Neural cell (in vitro differentiated cells): ENCODE measurements around the gene HORMAD2.

Experiments used
- CTCF ChIP-seq: fragments of 450-650 bp; IDR thresholded peaks from 2 replicates; pipeline ENCODE4 v1.5.1; 2014; ENCODE audit warnings: antibody characterized with exemption, mild to moderate bottlenecking, moderate library complexity; ENCODE audit not compliant: poor library complexity, severe bottlenecking
- EP300 ChIP-seq: fragments of 450-650 bp; conservative IDR thresholded peaks from 2 replicates; pipeline ENCODE4 v1.6.1; 2014; ENCODE audit warnings: antibody characterized with exemption, mild to moderate bottlenecking, moderate library complexity; ENCODE audit not compliant: poor library complexity, severe bottlenecking
- EZH2 ChIP-seq: fragments of 200-600, 300-800 bp; shearing (Covaris generic), sonication (generic); IDR thresholded peaks from 2 replicates; pipeline ENCODE4 v1.6.1; 2014; ENCODE audit warnings: antibody characterized with exemption, low read length, borderline replicate concordance, mild to moderate bottlenecking; ENCODE audit not compliant: insufficient read depth, poor library complexity, severe bottlenecking
- MXI1 ChIP-seq: fragments of 450-650 bp; conservative IDR thresholded peaks from 2 replicates; pipeline ENCODE4 v1.6.1; 2014; ENCODE audit warnings: antibody characterized with exemption, mild to moderate bottlenecking; ENCODE audit not compliant: poor library complexity, severe bottlenecking
- POLR2AphosphoS5 ChIP-seq: IDR thresholded peaks from 2 replicates; pipeline ENCODE4 v1.6.1; 2012
- REST ChIP-seq: IDR thresholded peaks from 2 replicates; pipeline ENCODE4 v1.6.1; 2012; ENCODE audit warnings: borderline replicate concordance
- TAF1 ChIP-seq: IDR thresholded peaks from 2 replicates; pipeline ENCODE4 v1.6.1; 2012; ENCODE audit warnings: low read depth

- no peak for TF ChIP-seq EZH2
- no peak for TF ChIP-seq REST
- no peak for TF ChIP-seq CTCF
- no peak for TF ChIP-seq POLR2AphosphoS5
- TF ChIP-seq MXI1, result no peak
- no peak for TF ChIP-seq TAF1
- no peak for TF ChIP-seq EP300
Observed at GRCh38 chr22:30217698-30218560, 137.7 kb downstream of the HORMAD2 start.
